Transverse colon (tissue), 4 donors: ENCODE measurements around the gene GGACT. TPM values are rescaled to one million over a fixed set of nuclear protein-coding genes. Genes with fewer than 3 reads are reported as not detected.

Experiments
- DNase-seq: peaks from one replicate; pipeline ENCODE4 v3.0.0-alpha.2; 2019
- H3K27ac ChIP-seq, 4 donors: fragments of 200-600 bp; sonication (generic); 2 replicates each; pipeline ENCODE4 v1.5.1; 2016 to 2018; ENCODE audit warnings: inconsistent platforms in 4 of 4
- H3K27me3 ChIP-seq: fragments of 200-600 bp; sonication (generic); 2 replicates; pipeline ENCODE4 v1.5.1; 2017; ENCODE audit warnings: inconsistent platforms
- H3K36me3 ChIP-seq, 4 donors: fragments of 200-600 bp; sonication (generic); 2 replicates each; pipeline ENCODE4 v1.5.1; 2017 to 2019; ENCODE audit warnings: inconsistent platforms in 4 of 4
- H3K4me1 ChIP-seq, 4 donors: fragments of 200-600 bp; sonication (generic); 2 replicates each; pipeline ENCODE4 v1.5.1; 2017 to 2020; ENCODE audit warnings: inconsistent platforms in 4 of 4
- H3K4me3 ChIP-seq, 4 donors: fragments of 200-600 bp; sonication (generic); 1 replicate in 1 of 4; 2 replicates in 3 of 4; pipeline versions ENCODE4 v1.5.1 to v1.6.1; 2017 to 2019; ENCODE audit warnings: inconsistent platforms in 4 of 4
- H3K9me3 ChIP-seq, 2 donors: fragments of 200-600 bp; sonication (generic); 2 replicates each; pipeline ENCODE4 v1.5.1; 2017 to 2019; ENCODE audit warnings: inconsistent platforms in 2 of 2
- CTCF ChIP-seq, 5 experiments: fragments of 200-600 bp in 3 of 5; fragments of 450-650 bp in 2 of 5; sonication (generic) in 3 of 5; IDR thresholded peaks; 1 replicate in 2 of 5; 2 replicates in 3 of 5; pipeline ENCODE4 v1.5.1; 2016 to 2017; ENCODE audit warnings: antibody characterized with exemption in 5 of 5, inconsistent platforms in 3 of 5, mild to moderate bottlenecking in 2 of 5, moderate library complexity in 1 of 5
- EP300 ChIP-seq: sonication (generic); formaldehyde crosslinking; IDR thresholded peaks from one replicate; pipeline ENCODE4 v1.6.1; 2017; ENCODE audit warnings: antibody characterized with exemption, low read depth
- POLR2A ChIP-seq: fragments of 450-650 bp; IDR thresholded peaks from one replicate; pipeline ENCODE4 v1.6.1; 2016; ENCODE audit warnings: antibody characterized with exemption, mild to moderate bottlenecking, moderate library complexity
- POLR2AphosphoS5 ChIP-seq, 3 donors: sonication (generic); formaldehyde crosslinking; IDR thresholded peaks; one replicate each; pipeline ENCODE4 v1.6.1; 2016; ENCODE audit warnings: antibody characterized with exemption in 3 of 3
- WGBS, 2 donors: methylation state at CpG; one replicate each; pipeline ENCODE4 v1.1.5; 2018; ENCODE audit warnings: low coverage in 1 of 2; 5-methylcytosine and 5-hydroxymethylcytosine counted together
- in situ Hi-C, 4 donors: fragments of 200-750 bp; cut with MboI; loops; one replicate each; pipeline versions ENCODE4 v1.15.0 to v1.15.1; 2017; ENCODE audit warnings: low sequenced_read_pairs in 3 of 4, low pct_ligation_motif_present in 1 of 4, low pct_unique_long_range_greater_than_20kb in 1 of 4
- intact Hi-C: fragments of 100-400 bp; cut with DNase I; formaldehyde crosslinking; loops from one replicate; pipeline ENCODE4 v1.15.1; 2023; ENCODE audit warnings: low total_unique reads
- total RNA-seq, 4 donors: library from RNA; depleted of rRNA; stranded (reverse); fragments of >200 nt; gene quantifications; one replicate each; pipeline ENCODE4 v1.1.0, GENCODE V29; 2016

Gene GGACT
- total RNA-seq, 4 donors from 2014 or later, result 6.4 to 9.2 (median 8.8) TPM; not detected in 1

DNA sequence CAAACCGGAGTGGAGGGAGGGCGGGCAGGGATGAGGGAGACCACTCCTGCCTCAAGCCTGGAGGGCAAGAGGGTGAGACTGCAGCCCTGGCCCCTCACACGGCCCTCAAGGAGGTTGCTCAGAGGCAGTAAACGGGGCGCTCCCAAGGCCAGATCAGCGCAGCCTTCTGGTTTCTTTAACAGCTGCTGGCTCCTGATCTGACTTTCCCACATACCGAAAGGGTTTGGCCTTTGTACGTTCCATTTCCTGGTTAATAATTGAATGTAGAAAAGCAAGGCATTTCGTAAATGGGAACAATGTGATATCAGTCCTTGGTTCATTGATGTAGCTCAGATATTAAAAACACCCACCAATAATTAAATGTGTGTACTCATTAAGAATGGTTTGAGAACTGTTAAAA is 71.5 kb downstream of the GGACT start:
- Histone ChIP-seq H3K27me3 (no peaks in the 10 kb centered on the region), H3K9me3 (no peaks in the 10 kb centered on the region), H3K36me3 (no peaks in the 10 kb centered on the region), H3K4me3 (peak overlapping the region in 2 of 4 donors; percentile 1 to 18), H3K4me1 (peaks cover 0 to 24% (median 5%) of the 10 kb centered on the region in 4 donors), H3K27ac (peak overlapping the region; percentile 34 to 69 (median 65))
- intact Hi-C loops, result no loop called here
- TF ChIP-seq POLR2AphosphoS5 (IDR thresholded peaks at IDR 0.05) (peak in 1 of 3 donors; percentile 10), CTCF (IDR thresholded peaks at IDR 0.05) (no peak)
- peak; percentile 68 for DNase-seq
- in situ Hi-C loops, result loop anchor here (10.0 to 25.0 kb wide), 6 partner anchors 280 to 862 kb away; no protein-coding TSS in a partner anchor
- 35 to 51% methylated on average over 4 to 9 of the region's 9 CpGs for WGBS, 2 donors

DNA sequence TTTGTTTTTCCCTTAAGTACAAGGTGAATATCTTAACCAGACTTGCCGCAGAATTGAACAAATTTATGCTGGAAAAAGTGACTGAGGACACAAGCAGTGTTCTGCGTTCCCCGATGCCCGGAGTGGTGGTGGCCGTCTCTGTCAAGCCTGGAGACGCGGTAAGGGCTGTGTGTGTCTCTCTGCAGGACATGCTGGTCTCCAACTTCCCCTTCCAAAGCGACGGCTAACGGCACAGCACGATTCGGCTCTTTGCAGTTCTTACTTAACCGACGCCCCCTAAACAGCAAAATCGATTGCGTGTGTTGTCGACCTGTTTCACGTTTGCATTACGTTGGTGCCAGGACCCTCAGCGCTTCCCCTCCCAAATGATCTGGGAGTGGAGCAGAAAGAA is 73.2 kb downstream of the GGACT start:
- H3K4me1 ChIP-seq, result peaks cover 0 to 24% (median 5%) of the 10 kb centered on the region in 4 donors
- no peak overlapping the region for H3K4me3 ChIP-seq
- no peaks in the 10 kb centered on the region for H3K27me3 ChIP-seq
- no peak overlapping the region for H3K27ac ChIP-seq
- in situ Hi-C loops (loop anchor here (10.0 to 25.0 kb wide), 6 partner anchors 278 to 861 kb away; no protein-coding TSS in a partner anchor), intact Hi-C loops (no loop called here)
- 82 to 91% methylated on average over 6 to 20 of the region's 20 CpGs for WGBS, 2 donors
- no peaks in the 10 kb centered on the region for H3K9me3 ChIP-seq
- no peak for TF ChIP-seq POLR2AphosphoS5 (IDR thresholded peaks at IDR 0.05)
- TF ChIP-seq CTCF (IDR thresholded peaks at IDR 0.05), result no peak
- no peak for TF ChIP-seq POLR2A
- no peak for TF ChIP-seq EP300
- H3K36me3 ChIP-seq, result no peaks in the 10 kb centered on the region
- DNase-seq, result no peak

GRCh38 chr13:100514788-100515409 is 73.7 kb downstream of the GGACT start:
- H3K9me3 ChIP-seq, result no peaks in the 10 kb centered on the region
- H3K36me3 ChIP-seq, result no peaks in the 10 kb centered on the region
- H3K27me3 ChIP-seq, result no peaks in the 10 kb centered on the region
- peak; percentile 80 for DNase-seq
- intact Hi-C loops, result loop anchor here (5.0 kb wide), 1 partner anchor 858 kb away; no protein-coding TSS in a partner anchor
- in situ Hi-C loops, result loop anchor here (10.0 to 25.0 kb wide), 6 partner anchors 278 to 860 kb away; no protein-coding TSS in a partner anchor
- H3K4me3 ChIP-seq, result no peak overlapping the region
- peaks cover 0 to 24% (median 5%) of the 10 kb centered on the region in 4 donors for H3K4me1 ChIP-seq
- H3K27ac ChIP-seq, result no peak overlapping the region
- TF ChIP-seq CTCF (IDR thresholded peaks at IDR 0.05), result peak; percentile 84 to 92 (median 88)
- TF ChIP-seq POLR2A, result no peak
- no peak for TF ChIP-seq EP300
- no peak for TF ChIP-seq POLR2AphosphoS5 (IDR thresholded peaks at IDR 0.05)
- WGBS, 2 donors, result 3 to 4% methylated on average over 4 to 5 of the region's 5 CpGs

- intact Hi-C loops, result loop anchor here (5.0 kb wide), 1 partner anchor 857 kb away; no protein-coding TSS in a partner anchor
- Histone ChIP-seq H3K9me3 (no peaks in the 10 kb centered on the region), H3K4me1 (peaks cover 0 to 24% (median 5%) of the 10 kb centered on the region in 4 donors), H3K4me3 (no peak overlapping the region), H3K36me3 (no peaks in the 10 kb centered on the region), H3K27me3 (no peaks in the 10 kb centered on the region), H3K27ac (no peak overlapping the region)
- no peak for TF ChIP-seq CTCF (IDR thresholded peaks at IDR 0.05)
- TF ChIP-seq POLR2A, result no peak
- no peak for TF ChIP-seq POLR2AphosphoS5 (IDR thresholded peaks at IDR 0.05)
- TF ChIP-seq EP300, result no peak
- WGBS, 2 donors, result 60 to 67% methylated on average over 5 to 8 of the region's 8 CpGs
- in situ Hi-C loops, result loop anchor here (10.0 to 25.0 kb wide), 6 partner anchors 277 to 859 kb away; no protein-coding TSS in a partner anchor
- DNase-seq, result no peak
Observed at GRCh38 chr13:100513987-100514670, 74.5 kb downstream of the GGACT start.
